ENCODE results near the gene CFAP299. TPM values are rescaled to one million over a fixed set of nuclear protein-coding genes. Genes with fewer than 3 reads are reported as not detected.

Gene CFAP299
- total and polyA plus RNA-seq, 2 of the 13 experiments (the other 11 are each of a cell fraction or from before 2014, with no cell fraction given): not detected

GRCh38 chr4:80967346-80967745 lies 631.8 kb downstream of the CFAP299 start:
- FAIRE-seq (no peak), DNase-seq (ENCODE audit: low spot score) (no peak), ATAC-seq (no peak)
- Histone ChIP-seq H3K9ac (ENCODE audit: insufficient read depth, low read depth, low read length) (no peak overlapping the region), H2AFZ (ENCODE audit: low read length) (no peak overlapping the region), H3K36me3 (replicated peaks in 1 of 2; ENCODE audit: control insufficient read depth in 1 of 2, insufficient read depth in 2 of 2, low read length in 2 of 2) (no peaks in the 10 kb centered on the region), H3K27me3 (ENCODE audit: control insufficient read depth in 1 of 2, insufficient read depth in 2 of 2, low read length in 2 of 2) (no peaks in the 10 kb centered on the region), H3K79me2 (ENCODE audit: insufficient read depth, low read length) (no peaks in the 10 kb centered on the region), H3K4me3 (replicated peaks in 1 of 3; ENCODE audit: insufficient read depth in 1 of 3, low read depth in 2 of 3, low read length in 3 of 3) (no peak overlapping the region), H4K20me1 (ENCODE audit: insufficient read depth, low read length) (no peaks in the 10 kb centered on the region), H3K4me2 (ENCODE audit: low read depth, low read length) (no peak overlapping the region), H3K27ac (ENCODE audit: extremely low read length, insufficient read depth, low read length) (no peak overlapping the region), H3K9me3 (ENCODE audit: low read length) (no peaks in the 10 kb centered on the region), H3K4me1 (ENCODE audit: insufficient read depth, low read length) (no peaks in the 10 kb centered on the region)
- intact Hi-C loops (cut with micrococcal nuclease; ENCODE audit: unreplicated experiment) (no loop called here), in situ Hi-C loops (cut with HindIII; ENCODE audit: extremely low pct_ligation_motif_present, low pct_unique_long_range_greater_than_20kb) (no loop called here)
- TF ChIP-seq ZNF18 (CRISPR knock-in tag; IDR thresholded peaks at IDR 0.05; ENCODE audit: insufficient replicate concordance): no peak
- TF ChIP-seq ZSCAN5A (CRISPR knock-in tag; IDR thresholded peaks at IDR 0.05; ENCODE audit: borderline replicate concordance): no peak
- BruUV-seq (replicated peaks): no TSS peak
- ChIA-PET POLR2A (no interaction called here), CTCF (ENCODE audit: low intra/inter-chr PET ratio, low total read pairs) (no interaction called here)
- WGBS (ENCODE audit: low lambda C conversion rate): 39% methylated on average over 4 of the region's 4 CpGs

GRCh38 chr4:80980239-80980638 lies 644.7 kb downstream of the CFAP299 start:
- no peaks in the 10 kb centered on the region for H4K20me1 ChIP-seq (ENCODE audit: insufficient read depth, low read length)
- DNase-seq (ENCODE audit: low spot score): no peak
- H3K9ac ChIP-seq (ENCODE audit: insufficient read depth, low read depth, low read length): no peak overlapping the region
- TF ChIP-seq POLR2G (IDR thresholded peaks at IDR 0.05; ENCODE audit: low read depth, low read length): no peak
- no peak for TF ChIP-seq JDP2 (CRISPR knock-in tag; IDR thresholded peaks at IDR 0.05; ENCODE audit: borderline replicate concordance)
- TF ChIP-seq GFI1 (CRISPR knock-in tag; IDR thresholded peaks at IDR 0.05; ENCODE audit: borderline replicate concordance): no peak
- no peak for TF ChIP-seq NPAS2 (CRISPR knock-in tag; IDR thresholded peaks at IDR 0.05; ENCODE audit: borderline replicate concordance)
- TF ChIP-seq ZNF276 (CRISPR knock-in tag; IDR thresholded peaks at IDR 0.05; ENCODE audit: low read depth): no peak
- TF ChIP-seq ZNF879 (CRISPR knock-in tag; IDR thresholded peaks at IDR 0.05): no peak
- no peak for TF ChIP-seq ZNF263 (CRISPR knock-in tag; IDR thresholded peaks at IDR 0.05)
- TF ChIP-seq ZKSCAN8 (CRISPR knock-in tag; IDR thresholded peaks at IDR 0.05; ENCODE audit: borderline replicate concordance): no peak
- TF ChIP-seq MIER3 (CRISPR knock-in tag; IDR thresholded peaks at IDR 0.05; ENCODE audit: borderline replicate concordance): no peak
- no peak for TF ChIP-seq CEBPG (CRISPR knock-in tag; IDR thresholded peaks at IDR 0.05)
- no peak overlapping the region for H2AFZ ChIP-seq (ENCODE audit: low read length)
- ATAC-seq: no peak
- H3K27me3 ChIP-seq (ENCODE audit: control insufficient read depth in 1 of 2, insufficient read depth in 2 of 2, low read length in 2 of 2): no peaks in the 10 kb centered on the region
- no peak overlapping the region for H3K27ac ChIP-seq (ENCODE audit: extremely low read length, insufficient read depth, low read length)
- CTCF ChIA-PET (ENCODE audit: low intra/inter-chr PET ratio, low total read pairs): no interaction called here
- no peaks in the 10 kb centered on the region for H3K4me1 ChIP-seq (ENCODE audit: insufficient read depth, low read length)
- POLR2A ChIA-PET: no interaction called here
- intact Hi-C loops (cut with micrococcal nuclease; ENCODE audit: unreplicated experiment) (no loop called here), in situ Hi-C loops (cut with HindIII; ENCODE audit: extremely low pct_ligation_motif_present, low pct_unique_long_range_greater_than_20kb) (no loop called here)
- no peaks in the 10 kb centered on the region for H3K9me3 ChIP-seq (ENCODE audit: low read length)
- 3% methylated on average over 3 of the region's 3 CpGs for WGBS (ENCODE audit: low lambda C conversion rate)
- no peak overlapping the region for H3K4me3 ChIP-seq (replicated peaks in 1 of 3; ENCODE audit: insufficient read depth in 1 of 3, low read depth in 2 of 3, low read length in 3 of 3)
- FAIRE-seq: no peak
- H3K79me2 ChIP-seq (ENCODE audit: insufficient read depth, low read length): no peaks in the 10 kb centered on the region
- no peak overlapping the region for H3K4me2 ChIP-seq (ENCODE audit: low read depth, low read length)
- H3K36me3 ChIP-seq (replicated peaks in 1 of 2; ENCODE audit: control insufficient read depth in 1 of 2, insufficient read depth in 2 of 2, low read length in 2 of 2): no peaks in the 10 kb centered on the region
- no TSS peak for BruUV-seq (replicated peaks)

Data from HepG2 (cell line).